Measurements from ENCODE around the gene CIPC.

Gene CIPC

GRCh38 chr14:77074969-77075368 lies 23.1 kb upstream of the CIPC start:
- H2BK12ac ChIP-seq (ENCODE audit: low read length), result no peak overlapping the region
- no peak overlapping the region for H2BK5ac ChIP-seq (ENCODE audit: low read depth, low read length, poor library complexity)
- peaks cover 18% of the 10 kb centered on the region in 2 experiments for H3K4me1 ChIP-seq (ENCODE audit: control insufficient read depth in 1 of 2, insufficient read depth in 2 of 2, low read length in 2 of 2)
- H3K79me2 ChIP-seq (ENCODE audit: control insufficient read depth, insufficient read depth, low read length, poor library complexity), result no peaks in the 10 kb centered on the region
- H3K14ac ChIP-seq (ENCODE audit: low read length), result no peak overlapping the region
- no peak overlapping the region for H3K18ac ChIP-seq (ENCODE audit: low read length)
- H3K79me1 ChIP-seq (ENCODE audit: low read length), result peaks cover 5% of the 10 kb centered on the region
- no peak overlapping the region for H3K4me3 ChIP-seq (ENCODE audit: low read depth, low read length)
- H3K23ac ChIP-seq (ENCODE audit: low read length), result no peak overlapping the region
- DNase-seq, result no peak
- no peak overlapping the region for H4K91ac ChIP-seq (ENCODE audit: low read depth, low read length)
- no peaks in the 10 kb centered on the region for H3K27me3 ChIP-seq (ENCODE audit: insufficient read depth, low read length)
- H3K9ac ChIP-seq (ENCODE audit: low read length), result no peak overlapping the region
- no peak overlapping the region for H4K8ac ChIP-seq (ENCODE audit: low read depth, low read length)
- no peak overlapping the region for H3K4me2 ChIP-seq (ENCODE audit: low read length)
- H3K27ac ChIP-seq (ENCODE audit: low read depth, low read length), result no peak overlapping the region
- no peak overlapping the region for H2AK5ac ChIP-seq (ENCODE audit: low read length)
- H2AFZ ChIP-seq (ENCODE audit: insufficient read depth, low read length, poor library complexity), result no peak overlapping the region
- peaks cover 2% of the 10 kb centered on the region for H3K9me3 ChIP-seq (ENCODE audit: insufficient read depth, low read depth, low read length)
- no peaks in the 10 kb centered on the region for H3K36me3 ChIP-seq (ENCODE audit: control insufficient read depth in 1 of 2, insufficient read depth in 2 of 2, low read length in 2 of 2)
- no peak overlapping the region for H3K4ac ChIP-seq (ENCODE audit: low read depth, low read length)
- no peak overlapping the region for H4K12ac ChIP-seq (ENCODE audit: low read depth, low read length)
- H2BK120ac ChIP-seq (ENCODE audit: insufficient read depth, low read length, poor library complexity), result no peak overlapping the region

GRCh38 chr14:77076113-77076631 lies 21.9 kb upstream of the CIPC start:
- H3K4me3 ChIP-seq (ENCODE audit: low read depth, low read length), result no peak overlapping the region
- no peak overlapping the region for H3K23ac ChIP-seq (ENCODE audit: low read length)
- no peaks in the 10 kb centered on the region for H3K79me2 ChIP-seq (ENCODE audit: control insufficient read depth, insufficient read depth, low read length, poor library complexity)
- H2AFZ ChIP-seq (ENCODE audit: insufficient read depth, low read length, poor library complexity), result peak overlapping the region; percentile 25
- H3K9ac ChIP-seq (ENCODE audit: low read length), result no peak overlapping the region
- DNase-seq, result peak in 1 of 2 donors; percentile 35
- no peak overlapping the region for H2BK120ac ChIP-seq (ENCODE audit: insufficient read depth, low read length, poor library complexity)
- H2BK5ac ChIP-seq (ENCODE audit: low read depth, low read length, poor library complexity), result no peak overlapping the region
- no peaks in the 10 kb centered on the region for H3K27me3 ChIP-seq (ENCODE audit: insufficient read depth, low read length)
- peaks cover 18% of the 10 kb centered on the region in 2 experiments for H3K4me1 ChIP-seq (ENCODE audit: control insufficient read depth in 1 of 2, insufficient read depth in 2 of 2, low read length in 2 of 2)
- peak overlapping the region; percentile 28 for H4K91ac ChIP-seq (ENCODE audit: low read depth, low read length)
- H3K4ac ChIP-seq (ENCODE audit: low read depth, low read length), result no peak overlapping the region
- WGBS (ENCODE audit: extremely low coverage, insufficient coverage, insufficient read length), result no CpG with 5 or more reads among the region's 10 CpGs
- H2BK12ac ChIP-seq (ENCODE audit: low read length), result no peak overlapping the region
- H4K12ac ChIP-seq (ENCODE audit: low read depth, low read length), result no peak overlapping the region
- H3K14ac ChIP-seq (ENCODE audit: low read length), result no peak overlapping the region
- H3K4me2 ChIP-seq (ENCODE audit: low read length), result peak overlapping the region; percentile 42
- H3K18ac ChIP-seq (ENCODE audit: low read length), result no peak overlapping the region
- peak overlapping the region; percentile 29 for H4K8ac ChIP-seq (ENCODE audit: low read depth, low read length)
- no peak overlapping the region for H2AK5ac ChIP-seq (ENCODE audit: low read length)
- peaks cover 5% of the 10 kb centered on the region for H3K79me1 ChIP-seq (ENCODE audit: low read length)
- H3K36me3 ChIP-seq (ENCODE audit: control insufficient read depth in 1 of 2, insufficient read depth in 2 of 2, low read length in 2 of 2), result no peaks in the 10 kb centered on the region
- H3K9me3 ChIP-seq (ENCODE audit: insufficient read depth, low read depth, low read length), result peaks cover 2% of the 10 kb centered on the region
- H3K27ac ChIP-seq (ENCODE audit: low read depth, low read length), result peak overlapping the region; percentile 57

- Histone ChIP-seq H3K9me3 (ENCODE audit: insufficient read depth, low read depth, low read length) (peaks cover 2% of the 10 kb centered on the region), H3K4ac (ENCODE audit: low read depth, low read length) (no peak overlapping the region), H2BK12ac (ENCODE audit: low read length) (peak overlapping the region; percentile 50), H3K36me3 (ENCODE audit: control insufficient read depth in 1 of 2, insufficient read depth in 2 of 2, low read length in 2 of 2) (no peaks in the 10 kb centered on the region), H3K14ac (ENCODE audit: low read length) (peak overlapping the region; percentile 34), H2BK5ac (ENCODE audit: low read depth, low read length, poor library complexity) (no peak overlapping the region), H3K4me2 (ENCODE audit: low read length) (no peak overlapping the region), H3K18ac (ENCODE audit: low read length) (no peak overlapping the region), H3K4me1 (ENCODE audit: control insufficient read depth in 1 of 2, insufficient read depth in 2 of 2, low read length in 2 of 2) (peaks cover 14 to 15% of the 10 kb centered on the region in 2 experiments), H3K27me3 (ENCODE audit: insufficient read depth, low read length) (no peaks in the 10 kb centered on the region), H4K91ac (ENCODE audit: low read depth, low read length) (no peak overlapping the region), H3K79me1 (ENCODE audit: low read length) (peaks cover 5% of the 10 kb centered on the region), H3K27ac (ENCODE audit: low read depth, low read length) (no peak overlapping the region), H2AFZ (ENCODE audit: insufficient read depth, low read length, poor library complexity) (no peak overlapping the region), H3K79me2 (ENCODE audit: control insufficient read depth, insufficient read depth, low read length, poor library complexity) (no peaks in the 10 kb centered on the region), H3K23ac (ENCODE audit: low read length) (no peak overlapping the region), H2BK120ac (ENCODE audit: insufficient read depth, low read length, poor library complexity) (no peak overlapping the region), H3K9ac (ENCODE audit: low read length) (no peak overlapping the region), H2AK5ac (ENCODE audit: low read length) (no peak overlapping the region), H4K12ac (ENCODE audit: low read depth, low read length) (no peak overlapping the region), H3K4me3 (ENCODE audit: low read depth, low read length) (no peak overlapping the region), H4K8ac (ENCODE audit: low read depth, low read length) (no peak overlapping the region)
- no CpG with 5 or more reads among the region's 3 CpGs for WGBS (ENCODE audit: extremely low coverage, insufficient coverage, insufficient read length)
- DNase-seq, result no peak
Measured at GRCh38 chr14:77077040-77077439, 21.0 kb upstream of the CIPC start.

- H4K8ac ChIP-seq (ENCODE audit: low read depth, low read length), result no peak overlapping the region
- no peak overlapping the region for H2BK5ac ChIP-seq (ENCODE audit: low read depth, low read length, poor library complexity)
- no peaks in the 10 kb centered on the region for H3K79me2 ChIP-seq (ENCODE audit: control insufficient read depth, insufficient read depth, low read length, poor library complexity)
- no peak overlapping the region for H3K18ac ChIP-seq (ENCODE audit: low read length)
- peaks cover 13% of the 10 kb centered on the region for H3K79me1 ChIP-seq (ENCODE audit: low read length)
- H2BK120ac ChIP-seq (ENCODE audit: insufficient read depth, low read length, poor library complexity), result no peak overlapping the region
- no CpG with 5 or more reads among the region's 3 CpGs for WGBS (ENCODE audit: extremely low coverage, insufficient coverage, insufficient read length)
- no peaks in the 10 kb centered on the region for H3K36me3 ChIP-seq (ENCODE audit: control insufficient read depth in 1 of 2, insufficient read depth in 2 of 2, low read length in 2 of 2)
- H2BK12ac ChIP-seq (ENCODE audit: low read length), result no peak overlapping the region
- H4K91ac ChIP-seq (ENCODE audit: low read depth, low read length), result no peak overlapping the region
- H3K4ac ChIP-seq (ENCODE audit: low read depth, low read length), result no peak overlapping the region
- H3K4me3 ChIP-seq (ENCODE audit: low read depth, low read length), result no peak overlapping the region
- no peak overlapping the region for H4K12ac ChIP-seq (ENCODE audit: low read depth, low read length)
- H3K27ac ChIP-seq (ENCODE audit: low read depth, low read length), result no peak overlapping the region
- H3K4me1 ChIP-seq (ENCODE audit: control insufficient read depth in 1 of 2, insufficient read depth in 2 of 2, low read length in 2 of 2), result peaks cover 11 to 19% of the 10 kb centered on the region in 2 experiments
- no peak overlapping the region for H2AFZ ChIP-seq (ENCODE audit: insufficient read depth, low read length, poor library complexity)
- H2AK5ac ChIP-seq (ENCODE audit: low read length), result no peak overlapping the region
- no peak overlapping the region for H3K4me2 ChIP-seq (ENCODE audit: low read length)
- DNase-seq, result no peak
- no peaks in the 10 kb centered on the region for H3K27me3 ChIP-seq (ENCODE audit: insufficient read depth, low read length)
- no peaks in the 10 kb centered on the region for H3K9me3 ChIP-seq (ENCODE audit: insufficient read depth, low read depth, low read length)
- H3K14ac ChIP-seq (ENCODE audit: low read length), result no peak overlapping the region
- H3K9ac ChIP-seq (ENCODE audit: low read length), result no peak overlapping the region
- no peak overlapping the region for H3K23ac ChIP-seq (ENCODE audit: low read length)
Measured at GRCh38 chr14:77082356-77082755, 15.7 kb upstream of the CIPC start.

Measured in trophoblast cell (in vitro differentiated cells and primary cell).